ENCODE data around the gene ADAMTS15. TPM values are rescaled to one million over a fixed set of nuclear protein-coding genes. Genes with fewer than 3 reads are reported as not detected.

The ADAMTS15 gene
- total RNA-seq, 2 experiments from 2014 or later: not detected

GRCh38 chr11:130462101-130462885 is 13.8 kb downstream of the ADAMTS15 start:
- no peak overlapping the region for H3K4me3 Mint-ChIP-seq
- CTCF ChIA-PET: interaction anchor here (0.7 kb wide), 1 partner anchor 453 kb away, joined by 3 read pairs; no protein-coding TSS in a partner anchor
- no peaks in the 10 kb centered on the region for H3K4me1 Mint-ChIP-seq
- no peaks in the 10 kb centered on the region for H3K36me3 Mint-ChIP-seq
- no peaks in the 10 kb centered on the region for H3K9me3 Mint-ChIP-seq (ENCODE audit: low read depth)
- ATAC-seq (no peak), DNase-seq (no peak)
- H3K27me3 Mint-ChIP-seq: peaks cover 2% of the 10 kb centered on the region
- no peak overlapping the region for H3K27ac Mint-ChIP-seq

- H3K27me3 Mint-ChIP-seq: no peaks in the 10 kb centered on the region
- CTCF ChIA-PET: interaction anchor here (0.7 kb wide), 1 partner anchor 453 kb away, joined by 3 read pairs; no protein-coding TSS in a partner anchor
- H3K9me3 Mint-ChIP-seq (ENCODE audit: low read depth): no peaks in the 10 kb centered on the region
- no peaks in the 10 kb centered on the region for H3K36me3 Mint-ChIP-seq
- no peaks in the 10 kb centered on the region for H3K4me1 Mint-ChIP-seq
- ATAC-seq: no peak
- no peak for DNase-seq
- no peak overlapping the region for H3K4me3 Mint-ChIP-seq
- no peak overlapping the region for H3K27ac Mint-ChIP-seq
Measured at GRCh38 chr11:130462931-130463330, 14.5 kb downstream of the ADAMTS15 start.

- ATAC-seq (no peak), DNase-seq (no peak)
- Mint-ChIP-seq H3K4me1 (no peaks in the 10 kb centered on the region), H3K4me3 (no peak overlapping the region), H3K27me3 (no peaks in the 10 kb centered on the region), H3K27ac (no peak overlapping the region), H3K9me3 (ENCODE audit: low read depth) (no peaks in the 10 kb centered on the region), H3K36me3 (no peaks in the 10 kb centered on the region)
- CTCF ChIA-PET: no interaction called here
Measured at GRCh38 chr11:130464291-130464812, 15.9 kb downstream of the ADAMTS15 start.

DNA sequence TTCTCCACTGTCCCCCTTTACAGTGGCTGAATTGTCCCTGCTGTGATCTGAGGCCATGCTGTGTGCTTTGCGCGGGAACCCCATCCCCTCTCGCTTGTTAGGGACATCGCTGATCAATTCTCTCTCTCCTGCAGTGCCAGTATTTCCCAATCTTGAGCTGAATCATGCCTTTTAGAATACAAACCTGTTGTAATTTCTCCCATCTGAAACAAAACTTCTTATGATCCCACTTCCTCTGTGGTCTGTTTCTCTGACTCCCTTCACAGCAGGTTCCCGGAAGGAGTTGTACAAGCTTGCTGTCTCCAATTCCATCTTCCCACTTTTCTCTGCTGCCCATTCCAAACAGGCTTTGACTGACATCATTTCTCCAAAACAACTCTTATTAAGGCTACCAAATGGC is 16.8 kb downstream of the ADAMTS15 start:
- CTCF ChIA-PET: no interaction called here
- no peak for DNase-seq
- no peaks in the 10 kb centered on the region for H3K36me3 Mint-ChIP-seq
- no peaks in the 10 kb centered on the region for H3K9me3 Mint-ChIP-seq (ENCODE audit: low read depth)
- H3K4me3 Mint-ChIP-seq: no peak overlapping the region
- ATAC-seq: no peak
- no peaks in the 10 kb centered on the region for H3K27me3 Mint-ChIP-seq
- no peaks in the 10 kb centered on the region for H3K4me1 Mint-ChIP-seq
- no peak overlapping the region for H3K27ac Mint-ChIP-seq

DNA sequence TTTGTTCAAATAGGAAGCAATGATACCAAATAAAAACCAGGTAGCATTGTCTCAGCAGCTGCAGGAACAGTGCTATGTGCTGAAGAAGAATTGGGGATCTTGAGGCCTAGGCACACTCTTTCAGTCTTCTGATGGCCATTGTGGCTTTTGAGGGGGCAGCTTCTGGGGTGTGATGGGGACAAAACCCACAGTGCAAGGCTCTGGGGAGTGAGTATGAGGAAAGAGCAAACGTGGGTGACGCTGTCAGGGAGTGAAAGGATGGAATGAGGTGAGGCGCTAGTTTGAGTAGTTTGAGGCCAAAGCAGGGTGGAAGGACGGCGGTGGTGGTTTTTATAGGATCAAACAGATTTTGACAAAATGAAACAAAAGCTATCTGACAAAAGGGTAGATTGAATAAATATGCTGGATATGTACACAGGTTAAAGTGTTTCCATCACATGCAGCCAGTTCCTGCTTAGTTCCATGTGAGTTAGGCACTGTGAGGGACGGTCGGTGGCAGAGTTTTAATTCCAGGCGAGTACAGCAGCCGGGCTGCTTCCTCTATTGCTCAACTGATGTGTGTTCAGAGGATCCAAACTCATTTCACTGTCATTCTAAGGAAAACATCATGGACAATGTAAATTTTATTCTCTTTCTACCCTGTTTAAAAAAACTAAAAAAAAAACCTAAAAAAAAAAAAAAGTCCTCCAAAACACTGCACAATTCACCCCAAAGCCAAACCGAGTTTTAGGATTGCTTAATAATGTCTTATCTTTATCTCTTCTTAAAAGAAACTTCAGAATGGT is 18.9 kb downstream of the ADAMTS15 start:
- no peak overlapping the region for H3K4me3 Mint-ChIP-seq
- no peaks in the 10 kb centered on the region for H3K27me3 Mint-ChIP-seq
- no peak overlapping the region for H3K27ac Mint-ChIP-seq
- H3K4me1 Mint-ChIP-seq: no peaks in the 10 kb centered on the region
- DNase-seq (no peak), ATAC-seq (no peak)
- CTCF ChIA-PET: interaction anchor here (1.1 kb wide), 1 partner anchor 26 kb away, joined by 3 read pairs; no protein-coding TSS in a partner anchor
- no peaks in the 10 kb centered on the region for H3K36me3 Mint-ChIP-seq
- no peaks in the 10 kb centered on the region for H3K9me3 Mint-ChIP-seq (ENCODE audit: low read depth)

- no peak for DNase-seq
- Mint-ChIP-seq H3K27me3 (no peaks in the 10 kb centered on the region), H3K4me3 (no peak overlapping the region), H3K27ac (no peak overlapping the region), H3K9me3 (ENCODE audit: low read depth) (no peaks in the 10 kb centered on the region), H3K36me3 (no peaks in the 10 kb centered on the region), H3K4me1 (no peaks in the 10 kb centered on the region)
- CTCF ChIA-PET: no interaction called here
- no peak for ATAC-seq
Measured at GRCh38 chr11:130469181-130469580, 20.7 kb downstream of the ADAMTS15 start.

- CTCF ChIA-PET: no interaction called here
- no peaks in the 10 kb centered on the region for H3K4me1 Mint-ChIP-seq
- H3K36me3 Mint-ChIP-seq: no peaks in the 10 kb centered on the region
- no peak overlapping the region for H3K4me3 Mint-ChIP-seq
- DNase-seq (no peak), ATAC-seq (no peak)
- no peaks in the 10 kb centered on the region for H3K27me3 Mint-ChIP-seq
- no peaks in the 10 kb centered on the region for H3K9me3 Mint-ChIP-seq (ENCODE audit: low read depth)
- no peak overlapping the region for H3K27ac Mint-ChIP-seq
Measured at GRCh38 chr11:130470832-130471706, 22.6 kb downstream of the ADAMTS15 start.

DNA sequence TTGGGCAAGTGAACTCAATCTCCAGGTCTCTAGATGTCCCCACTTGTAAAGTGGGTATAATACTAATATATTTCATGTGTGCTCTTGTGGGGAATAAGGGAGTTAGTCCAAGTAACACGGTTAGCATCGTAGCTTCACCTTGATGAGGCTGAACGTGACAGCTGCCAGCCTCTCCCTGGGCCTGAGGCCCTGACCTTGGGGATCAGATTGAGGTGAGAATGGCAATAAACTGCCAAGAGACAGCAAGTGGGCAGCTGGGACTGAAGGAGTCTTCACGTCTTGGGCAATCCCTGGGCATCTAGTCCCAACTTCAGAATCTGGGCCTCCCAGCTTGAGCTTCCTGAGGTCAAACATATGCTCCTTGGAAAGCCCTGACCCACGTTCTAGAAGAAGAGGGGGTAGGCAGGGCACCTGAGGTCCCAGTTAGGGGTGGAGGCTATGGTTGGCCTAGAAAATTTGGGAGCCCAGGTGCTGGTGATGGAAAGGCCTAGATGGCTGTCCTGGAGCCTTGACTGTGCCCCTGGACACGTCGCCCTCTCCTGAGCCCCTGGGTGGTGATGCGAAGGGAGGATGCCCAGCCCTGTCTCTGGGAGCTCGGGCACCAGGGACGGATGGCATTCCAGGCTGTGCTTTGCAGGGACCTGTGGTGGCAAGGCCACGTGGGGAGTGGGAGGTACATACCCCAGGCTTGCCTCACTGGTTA is 23.4 kb downstream of the ADAMTS15 start:
- no peak overlapping the region for H3K4me3 Mint-ChIP-seq
- peaks cover 2% of the 10 kb centered on the region for H3K27me3 Mint-ChIP-seq
- H3K27ac Mint-ChIP-seq: no peak overlapping the region
- no peak for DNase-seq
- no peaks in the 10 kb centered on the region for H3K9me3 Mint-ChIP-seq (ENCODE audit: low read depth)
- no peak for ATAC-seq
- H3K36me3 Mint-ChIP-seq: no peaks in the 10 kb centered on the region
- CTCF ChIA-PET: interaction anchor here (1.2 kb wide), 1 partner anchor 77 kb away, joined by 3 read pairs; no protein-coding TSS in a partner anchor
- no peaks in the 10 kb centered on the region for H3K4me1 Mint-ChIP-seq

DNA sequence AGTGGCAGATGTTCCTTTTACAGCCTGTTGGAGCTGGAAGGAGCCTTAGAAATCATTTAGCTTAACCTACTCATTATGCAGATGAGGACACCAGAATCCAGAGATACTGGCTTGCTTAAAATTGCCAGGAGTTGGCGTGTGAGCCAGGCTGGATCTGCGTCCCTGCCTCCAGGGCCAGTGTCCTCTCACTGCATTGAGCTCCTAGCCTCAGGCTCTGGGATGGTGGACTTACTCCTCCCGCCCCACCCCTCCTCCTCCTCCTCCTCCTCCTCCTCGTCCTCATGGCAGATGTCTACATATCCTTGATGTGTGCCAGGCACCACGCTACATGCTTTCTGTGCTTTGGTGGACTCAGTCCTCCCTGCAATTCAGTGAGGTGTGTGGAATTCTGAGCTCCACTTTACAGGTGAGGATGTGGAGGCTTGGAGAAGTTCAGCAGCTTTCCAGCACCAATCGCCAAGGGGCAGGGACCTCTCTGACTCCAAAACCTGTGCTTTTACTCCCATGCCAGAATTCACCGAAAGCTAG is 24.1 kb downstream of the ADAMTS15 start:
- no peak for ATAC-seq
- Mint-ChIP-seq H3K36me3 (no peaks in the 10 kb centered on the region), H3K27ac (no peak overlapping the region), H3K9me3 (ENCODE audit: low read depth) (no peaks in the 10 kb centered on the region), H3K4me3 (no peak overlapping the region), H3K27me3 (peaks cover 2% of the 10 kb centered on the region), H3K4me1 (no peaks in the 10 kb centered on the region)
- CTCF ChIA-PET: interaction anchor here (1.2 kb wide), 1 partner anchor 76 kb away, joined by 3 read pairs; no protein-coding TSS in a partner anchor
- DNase-seq: no peak

DNA sequence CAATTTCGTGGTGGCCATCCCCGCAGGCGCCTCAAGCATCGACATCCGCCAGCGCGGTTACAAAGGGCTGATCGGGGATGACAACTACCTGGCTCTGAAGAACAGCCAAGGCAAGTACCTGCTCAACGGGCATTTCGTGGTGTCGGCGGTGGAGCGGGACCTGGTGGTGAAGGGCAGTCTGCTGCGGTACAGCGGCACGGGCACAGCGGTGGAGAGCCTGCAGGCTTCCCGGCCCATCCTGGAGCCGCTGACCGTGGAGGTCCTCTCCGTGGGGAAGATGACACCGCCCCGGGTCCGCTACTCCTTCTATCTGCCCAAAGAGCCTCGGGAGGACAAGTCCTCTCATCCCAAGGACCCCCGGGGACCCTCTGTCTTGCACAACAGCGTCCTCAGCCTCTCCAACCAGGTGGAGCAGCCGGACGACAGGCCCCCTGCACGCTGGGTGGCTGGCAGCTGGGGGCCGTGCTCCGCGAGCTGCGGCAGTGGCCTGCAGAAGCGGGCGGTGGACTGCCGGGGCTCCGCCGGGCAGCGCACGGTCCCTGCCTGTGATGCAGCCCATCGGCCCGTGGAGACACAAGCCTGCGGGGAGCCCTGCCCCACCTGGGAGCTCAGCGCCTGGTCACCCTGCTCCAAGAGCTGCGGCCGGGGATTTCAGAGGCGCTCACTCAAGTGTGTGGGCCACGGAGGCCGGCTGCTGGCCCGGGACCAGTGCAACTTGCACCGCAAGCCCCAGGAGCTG is 24.8 kb downstream of the ADAMTS15 start:
- Mint-ChIP-seq H3K27me3 (peaks cover 2% of the 10 kb centered on the region), H3K9me3 (ENCODE audit: low read depth) (no peaks in the 10 kb centered on the region), H3K4me1 (no peaks in the 10 kb centered on the region), H3K36me3 (no peaks in the 10 kb centered on the region), H3K27ac (no peak overlapping the region), H3K4me3 (no peak overlapping the region)
- DNase-seq (no peak), ATAC-seq (no peak)
- CTCF ChIA-PET: interaction anchor here (1.2 kb wide), 1 partner anchor 75 kb away, joined by 3 read pairs; no protein-coding TSS in a partner anchor

DNA sequence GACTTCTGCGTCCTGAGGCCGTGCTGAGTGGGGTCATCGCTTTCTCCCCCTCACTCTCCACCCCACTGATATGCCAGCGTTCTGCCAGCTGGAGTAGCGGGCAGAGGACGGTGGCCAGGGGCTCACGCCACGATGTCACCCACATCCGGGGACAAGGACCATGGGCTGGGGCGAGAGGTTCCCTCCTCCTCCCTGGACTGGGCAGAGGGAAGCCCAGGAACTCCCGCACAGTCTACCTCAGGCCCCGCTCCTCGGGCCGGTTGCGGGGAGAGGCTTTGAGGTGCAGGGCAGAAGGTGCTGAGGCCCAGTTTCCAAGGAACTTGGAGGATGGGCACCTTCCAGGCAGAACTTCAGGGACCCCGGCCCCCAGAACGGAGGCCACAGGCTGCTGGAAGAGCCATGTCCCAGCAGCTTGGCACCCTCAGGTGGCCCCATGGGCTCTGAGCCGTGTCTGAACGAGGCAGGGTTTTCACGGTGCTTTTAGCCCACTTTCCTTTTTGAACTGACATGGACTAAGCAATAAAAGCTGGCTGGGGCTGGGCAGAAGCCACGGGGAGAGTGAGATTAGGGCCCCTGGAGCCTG is 25.4 kb downstream of the ADAMTS15 start:
- Mint-ChIP-seq H3K4me3 (no peak overlapping the region), H3K27me3 (peaks cover 2% of the 10 kb centered on the region), H3K9me3 (ENCODE audit: low read depth) (no peaks in the 10 kb centered on the region), H3K36me3 (no peaks in the 10 kb centered on the region), H3K27ac (no peak overlapping the region), H3K4me1 (no peaks in the 10 kb centered on the region)
- no peak for ATAC-seq
- CTCF ChIA-PET: no interaction called here
- DNase-seq: no peak

Data from activated CD8-positive, alpha-beta memory T cell treated with anti-CD3 and anti-CD28 coated beads, Interleukin-2, amount 10 ng/mL, durations not matched to agents 7 days and 5 days (primary cell).